HG02981 (cell line): ENCODE data around the gene SLC7A8.
"Not testable (repeated sequence)": the region's sequence is repeated elsewhere in the genome, so short reads cannot be mapped to it uniquely, and the experiment has no call there.

Experiments
- ATAC-seq: cut with Tn5 transposase; IDR thresholded peaks from one replicate; pipeline ENCODE4 v1.9.1; 2021; ENCODE audit warnings: mild to moderate bottlenecking, moderate library complexity; ENCODE audit not compliant: unreplicated experiment

The SLC7A8 gene

GRCh38 chr14:23115039-23115731, 68.3 kb downstream of the SLC7A8 start:
- no peak for ATAC-seq

- no peak for ATAC-seq
These were observed 68.8 kb downstream of the SLC7A8 start for GRCh38 chr14:23114669-23115038.

- ATAC-seq, result no peak
These were observed 69.4 kb downstream of the SLC7A8 start for GRCh38 chr14:23114120-23114458.

- no peak for ATAC-seq
These were observed 69.9 kb downstream of the SLC7A8 start for GRCh38 chr14:23113431-23114119.

GRCh38 chr14:23112359-23113178, 70.9 kb downstream of the SLC7A8 start:
- no peak for ATAC-seq

- no peak for ATAC-seq
These were observed 72.7 kb downstream of the SLC7A8 start for GRCh38 chr14:23110579-23111365.

- no peak for ATAC-seq
These were observed 73.7 kb downstream of the SLC7A8 start for GRCh38 chr14:23109769-23110168.

GRCh38 chr14:23108169-23108568, 75.3 kb downstream of the SLC7A8 start:
- not testable (repeated sequence) for ATAC-seq

- ATAC-seq, result not testable (repeated sequence)
These were observed 75.8 kb downstream of the SLC7A8 start for GRCh38 chr14:23107620-23108019.

- no peak for ATAC-seq
These were observed 76.8 kb downstream of the SLC7A8 start for GRCh38 chr14:23106747-23107045.

- no peak for ATAC-seq
These were observed 78.1 kb downstream of the SLC7A8 start for GRCh38 chr14:23105348-23105824.

- ATAC-seq, result no peak
These were observed 78.7 kb downstream of the SLC7A8 start, which contains the start of gene CIROP for GRCh38 chr14:23104591-23105347. CIROP (minus strand) TSS chr14:23104989; CDS start chr14:23104920, 69 bp downstream.

GRCh38 chr14:23104070-23104590, 79.3 kb downstream of the SLC7A8 start:
- no peak for ATAC-seq

- ATAC-seq, result no peak
These were observed 79.9 kb downstream of the SLC7A8 start for GRCh38 chr14:23103581-23103980.

GRCh38 chr14:23102801-23103200, 80.7 kb downstream of the SLC7A8 start:
- ATAC-seq, result no peak

GRCh38 chr14:23101986-23102625, 81.4 kb downstream of the SLC7A8 start:
- no peak for ATAC-seq

GRCh38 chr14:23101213-23101970, 82.1 kb downstream of the SLC7A8 start:
- no peak for ATAC-seq

GRCh38 chr14:23099212-23099861, 84.1 kb downstream of the SLC7A8 start:
- ATAC-seq, result no peak
